Stimulated activated CD8-positive, alpha-beta memory T cell treated with anti-CD3 and anti-CD28 coated beads, Interleukin-2, amount 100 ng/mL, for 1 hour (primary cell): ENCODE data around the gene LBX2.

ENCODE experiments used
- DNase-seq, 2 donors: peaks; one replicate each; pipeline ENCODE4 v3.0.0-alpha.2; 2020; ENCODE audit warnings: low read depth in 2 of 2

Gene LBX2

GRCh38 chr2:74457549-74458131 is 41.8 kb downstream of the LBX2 start:
- DNase-seq: peak; percentile 66 to 70

DNA sequence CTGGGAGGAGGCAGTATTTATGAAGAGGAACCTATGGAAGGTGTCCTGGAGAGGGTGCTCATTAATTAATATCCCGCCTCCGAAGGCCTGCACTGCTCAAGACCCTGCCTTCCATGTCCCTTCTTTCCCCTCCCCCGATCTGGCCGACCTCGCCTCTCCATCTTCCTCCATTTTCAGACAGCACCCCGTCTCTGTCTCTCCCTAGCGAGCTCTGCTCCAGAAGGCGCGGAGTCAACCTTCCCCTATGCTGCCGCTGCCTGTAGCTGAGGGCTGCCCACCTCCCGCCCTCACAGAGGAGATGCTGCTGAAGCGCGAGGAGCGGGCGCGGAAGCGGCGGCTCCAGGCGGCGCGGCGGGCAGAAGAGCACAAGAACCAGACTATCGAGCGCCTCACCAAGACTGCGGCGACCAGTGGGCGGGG is 42.3 kb downstream of the LBX2 start:
- DNase-seq: no peak

GRCh38 chr2:74454654-74455511 is 44.5 kb downstream of the LBX2 start, which contains the start of gene INO80B:
Gene INO80B (plus strand): TSS chr2:74455087. CDS start chr2:74455117, 30 bp downstream.
- peak; percentile 94 to 95 for DNase-seq

DNA sequence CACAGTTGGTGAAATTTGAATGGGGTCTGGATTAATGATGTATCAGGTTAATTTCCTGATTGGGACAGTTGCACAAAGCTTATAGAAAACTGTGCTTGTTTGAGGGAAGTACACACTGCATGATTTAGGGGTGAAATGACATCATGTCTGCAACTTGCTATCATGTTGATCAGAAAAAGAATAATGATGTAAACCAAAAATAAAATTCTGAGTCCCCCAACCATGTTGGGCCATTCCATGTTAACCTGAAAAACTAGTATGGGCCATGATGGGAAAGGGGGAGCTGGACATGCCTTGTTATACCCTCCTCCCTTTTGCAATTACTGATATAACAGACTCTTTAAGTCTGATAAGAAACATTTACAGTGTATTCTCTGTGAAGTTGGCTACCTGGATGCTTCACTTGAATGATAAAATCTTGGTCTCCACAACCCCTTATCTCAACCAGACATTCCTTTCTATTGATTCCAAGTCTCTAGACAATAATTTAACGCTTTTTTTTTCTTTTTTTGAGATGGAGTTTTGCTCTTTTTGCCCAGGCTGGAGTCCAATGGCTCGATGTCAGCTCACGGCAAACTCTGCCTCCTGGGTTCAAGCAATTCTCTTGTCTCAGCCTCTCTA is 48.7 kb downstream of the LBX2 start:
- DNase-seq: no peak

DNA sequence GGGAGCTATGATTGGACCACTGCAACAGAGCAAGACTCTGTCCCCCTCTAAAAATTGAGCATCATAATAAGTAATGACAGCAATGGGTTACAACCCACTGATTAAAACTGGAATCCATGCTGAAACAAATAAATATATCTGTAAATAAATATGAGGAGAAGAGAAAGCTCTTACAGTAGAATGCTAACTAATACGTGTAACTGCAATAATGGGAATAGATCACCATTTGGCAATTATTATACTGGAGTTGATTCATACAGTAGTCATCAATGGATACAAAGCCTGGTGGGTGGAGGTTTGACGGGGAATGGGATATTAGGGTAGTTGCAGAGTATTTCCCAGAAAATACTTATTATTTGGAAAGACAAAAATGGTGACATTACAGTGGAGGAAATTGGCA is 50.6 kb downstream of the LBX2 start:
- DNase-seq: no peak
